ENCODE measurements around the gene WIF1. TPM values are rescaled to one million over a fixed set of nuclear protein-coding genes. Genes with fewer than 3 reads are reported as not detected.

The WIF1 gene
- total and polyA plus RNA-seq, 2 of the 8 experiments (the other 6 are each of a cell fraction or from before 2014, with no cell fraction given) = 1.8 to 9.1 TPM

DNA sequence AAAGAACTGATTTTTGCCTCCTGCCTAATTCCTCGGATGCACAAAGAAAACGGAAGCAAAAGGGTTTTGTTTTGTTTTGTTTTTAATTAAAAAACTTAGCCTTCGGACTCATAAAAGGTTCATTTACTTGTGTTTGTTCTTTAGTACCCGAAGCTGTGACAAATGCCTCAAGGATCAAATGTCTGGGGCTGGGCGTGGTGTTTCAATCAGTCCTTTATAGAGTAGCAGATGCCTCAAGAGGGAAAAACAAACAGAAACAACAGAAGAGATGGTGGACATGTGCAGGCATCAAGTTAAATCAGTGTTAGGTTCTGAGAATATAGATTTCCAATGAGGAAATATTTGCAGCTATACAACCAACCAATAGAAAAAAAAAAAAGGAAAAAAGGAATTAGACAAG lies 1.6 kb upstream of the WIF1 start:
- CTCF ChIA-PET (ENCODE audit: partially characterized antibody) = interaction anchor here (0.6 to 4.2 kb wide), 21 partner anchors 11 to 799 kb away, joined by 3 to 55 read pairs (median 5); no protein-coding TSS in a partner anchor
- no peaks in the 10 kb centered on the region; a peak in 1 of 7 replicates for H3K4me1 ChIP-seq (replicated peaks in 1 of 4; ENCODE audit: control insufficient read depth in 3 of 4, insufficient read depth in 4 of 4, low read length in 3 of 4)
- no peak overlapping the region for H4K5ac ChIP-seq (ENCODE audit: insufficient read length, low read depth, low read length)
- no peaks in the 10 kb centered on the region for H3K79me1 ChIP-seq (ENCODE audit: low read depth, low read length)
- no peak overlapping the region for H4K8ac ChIP-seq (ENCODE audit: extremely low read depth, insufficient read depth, low read length)
- no peak overlapping the region for H2AK5ac ChIP-seq (ENCODE audit: low read depth, low read length)
- no peak overlapping the region for H2BK120ac ChIP-seq (replicated peaks; ENCODE audit: low read depth, low read length)
- H3K4me2 ChIP-seq (ENCODE audit: insufficient read depth in 1 of 2, low read depth in 2 of 2, low read length in 2 of 2) = no peak overlapping the region
- no peaks in the 10 kb centered on the region for H3K9me3 ChIP-seq (ENCODE audit: insufficient read depth in 2 of 2, low read depth in 1 of 2, low read length in 1 of 2)
- WGBS, 2 experiments (ENCODE audit: extremely low coverage in 1 of 2, insufficient coverage in 1 of 2, insufficient read length in 1 of 2, insufficient replicate concordance in 2 of 2, low coverage in 1 of 2, low lambda C conversion rate in 2 of 2, missing lambda C conversion rate in 1 of 2) = 88% methylated on average over 5 of the region's 5 CpGs; no CpG with 5 or more reads in 1 of the 2 experiments
- H2BK5ac ChIP-seq (ENCODE audit: low read depth, low read length) = no peak overlapping the region
- no peak overlapping the region for H2BK12ac ChIP-seq (ENCODE audit: low read depth, low read length)
- H3K23ac ChIP-seq (ENCODE audit: insufficient read length) = no peak overlapping the region
- H3K27ac ChIP-seq (ENCODE audit: low read depth, low read length) = no peak overlapping the region
- FAIRE-seq (no peak), DNase-seq (ENCODE audit: low read depth in 1 of 2, low spot score in 2 of 2) (no peak)
- peaks cover 0 to 25% (median 18%) of the 10 kb centered on the region in 4 experiments; a peak in 6 of 7 replicates for H3K27me3 ChIP-seq (replicated peaks in 1 of 4; ENCODE audit: control insufficient read depth in 3 of 4, extremely low read depth in 1 of 4, insufficient read depth in 3 of 4, low read length in 3 of 4)
- H3K79me2 ChIP-seq (ENCODE audit: control insufficient read depth in 1 of 2, insufficient read depth in 2 of 2, low read length in 2 of 2) = no peaks in the 10 kb centered on the region
- H4K91ac ChIP-seq (replicated peaks; ENCODE audit: insufficient read length, low read length) = no peak overlapping the region
- no peak overlapping the region for H3K4me3 ChIP-seq (ENCODE audit: extremely low read depth in 1 of 4, insufficient read depth in 2 of 4, low read depth in 3 of 4, low read length in 4 of 4)
- H3K56ac ChIP-seq (replicated peaks; ENCODE audit: insufficient read length, low read depth, low read length) = no peak overlapping the region
- peaks cover 5% of the 10 kb centered on the region; the same call in 1 of the 2 replicates for H3K23me2 ChIP-seq (ENCODE audit: low read depth, low read length)
- POLR2A ChIA-PET (ENCODE audit: partially characterized antibody) = no interaction called here
- H3K18ac ChIP-seq (ENCODE audit: extremely low read depth, low read length) = no peak overlapping the region
- H2BK15ac ChIP-seq (ENCODE audit: low read length) = no peak overlapping the region
- TF ChIP-seq EGR1 (IDR thresholded peaks at IDR 0.05; ENCODE audit: borderline replicate concordance, low read depth, low read length) = no peak
- no peak for TF ChIP-seq POU5F1 (IDR thresholded peaks at IDR 0.05; ENCODE audit: low read depth, low read length)
- no peak for TF ChIP-seq RFX5 (IDR thresholded peaks at IDR 0.05; ENCODE audit: borderline replicate concordance, low read depth, low read length)
- no peak for TF ChIP-seq BACH1 (IDR thresholded peaks at IDR 0.05; ENCODE audit: low read length)
- TF ChIP-seq CHD1 (IDR thresholded peaks at IDR 0.05; ENCODE audit: low read depth, low read length) = no peak
- H3K36me3 ChIP-seq (ENCODE audit: control insufficient read depth in 2 of 4, insufficient read depth in 4 of 4, low read length in 3 of 4) = no peaks in the 10 kb centered on the region
- H3K14ac ChIP-seq (ENCODE audit: insufficient read length) = no peak overlapping the region
- no peak overlapping the region for H3K4ac ChIP-seq (replicated peaks; ENCODE audit: insufficient read length, low read depth, low read length)
- no peak overlapping the region for H2BK20ac ChIP-seq (ENCODE audit: low read length)
- H4K20me1 ChIP-seq (replicated peaks in 1 of 2; ENCODE audit: control insufficient read depth in 1 of 2, insufficient read depth in 2 of 2, low read length in 2 of 2) = peaks cover 0 to 2% of the 10 kb centered on the region in 2 experiments
- no peak overlapping the region for H2AFZ ChIP-seq (ENCODE audit: low read length)
- no peak overlapping the region for H3K9ac ChIP-seq (replicated peaks in 1 of 4; ENCODE audit: extremely low read depth in 1 of 4, low read depth in 3 of 4, low read length in 3 of 4)

Data from H1 (cell line).